VCaP (cell line): ENCODE results near the gene VENTX.

ENCODE experiments used
- H3K27ac ChIP-seq: fragments of 450-650 bp; 2 replicates; pipeline ENCODE4 v1.5.1; 2017
- CTCF ChIP-seq: fragments of 450-650 bp; conservative IDR thresholded peaks from 2 replicates; pipeline ENCODE4 v1.5.1; 2017; ENCODE audit warnings: mild to moderate bottlenecking, moderate library complexity

The VENTX gene

GRCh38 chr10:133243593-133243992 lies 5.9 kb downstream of the VENTX start:
- no peak for TF ChIP-seq CTCF
- no peak overlapping the region for H3K27ac ChIP-seq

- TF ChIP-seq CTCF, result no peak
- H3K27ac ChIP-seq, result no peak overlapping the region
Measured at GRCh38 chr10:133245439-133246235, 8.0 kb downstream of the VENTX start.

GRCh38 chr10:133246236-133246626 lies 8.6 kb downstream of the VENTX start:
- H3K27ac ChIP-seq, result no peak overlapping the region
- no peak for TF ChIP-seq CTCF

GRCh38 chr10:133247681-133248333 lies 10.2 kb downstream of the VENTX start:
- H3K27ac ChIP-seq, result no peak overlapping the region
- no peak for TF ChIP-seq CTCF

- no peak overlapping the region for H3K27ac ChIP-seq
- no peak for TF ChIP-seq CTCF
Measured at GRCh38 chr10:133248334-133248715, 10.7 kb downstream of the VENTX start.

- no peak for TF ChIP-seq CTCF
- H3K27ac ChIP-seq, result no peak overlapping the region
Measured at GRCh38 chr10:133249094-133249780, 11.6 kb downstream of the VENTX start.

- TF ChIP-seq CTCF, result no peak
- no peak overlapping the region for H3K27ac ChIP-seq
Measured at GRCh38 chr10:133249975-133250754, 12.5 kb downstream of the VENTX start.
